Neuronal stem cell (in vitro differentiated cells): Measurements from ENCODE around the gene SAMD11.
"Not testable (repeated sequence)": the region's sequence is repeated elsewhere in the genome, so short reads cannot be mapped to it uniquely, and the experiment has no call there.

Experiments
- DNase-seq: peaks from one replicate; pipeline ENCODE4 v3.0.0-alpha.2; 2013; ENCODE audit warnings: low spot score
- H2AFZ ChIP-seq: one replicate; pipeline ENCODE4 v1.6.1; 2013; ENCODE audit warnings: mild to moderate bottlenecking, low read length, inconsistent platforms
- H2AK5ac ChIP-seq: 2 replicates; pipeline ENCODE4 v1.6.1; 2013; ENCODE audit warnings: low read depth, mild to moderate bottlenecking, inconsistent platforms, low read length, moderate library complexity, mixed read lengths
- H2BK120ac ChIP-seq: 2 replicates; pipeline ENCODE4 v1.6.1; 2013; ENCODE audit warnings: low read depth, mild to moderate bottlenecking, inconsistent platforms, low read length, moderate library complexity, mixed read lengths
- H2BK12ac ChIP-seq: one replicate; pipeline ENCODE4 v1.6.1; 2013; ENCODE audit warnings: low read length, inconsistent platforms
- H2BK15ac ChIP-seq: 2 replicates; pipeline ENCODE4 v1.6.1; 2013; ENCODE audit warnings: mild to moderate bottlenecking, low read length, inconsistent platforms, mixed read lengths
- H2BK5ac ChIP-seq: one replicate; pipeline ENCODE4 v1.6.1; 2013; ENCODE audit warnings: inconsistent platforms, mild to moderate bottlenecking, low read length, moderate library complexity
- H3K14ac ChIP-seq: one replicate; pipeline ENCODE4 v1.6.1; 2013; ENCODE audit warnings: low read length, inconsistent platforms
- H3K18ac ChIP-seq: 2 replicates; pipeline ENCODE4 v1.6.1; 2013; ENCODE audit warnings: low read length, inconsistent platforms
- H3K23ac ChIP-seq: 2 replicates; pipeline ENCODE4 v1.6.1; 2013; ENCODE audit warnings: low read depth, mild to moderate bottlenecking, mixed read lengths, low read length, inconsistent platforms; ENCODE audit not compliant: poor library complexity
- H3K27ac ChIP-seq: replicated peaks from 3 replicates; pipeline ENCODE4 v1.5.1; 2013; ENCODE audit warnings: low read length, inconsistent platforms
- H3K27me3 ChIP-seq, 3 experiments: 2 replicates each; pipeline ENCODE4 v1.6.1; 2013; ENCODE audit warnings: low read length in 3 of 3, mild to moderate bottlenecking in 2 of 3, inconsistent platforms in 1 of 3, low read depth in 1 of 3, mixed read lengths in 1 of 3, moderate library complexity in 1 of 3; ENCODE audit not compliant: control insufficient read depth in 3 of 3, insufficient read depth in 3 of 3
- H3K36me3 ChIP-seq, 2 donors: replicated peaks in 1 of 2; 2 replicates each; pipeline ENCODE4 v1.6.1; 2013; ENCODE audit warnings: low read length in 2 of 2; ENCODE audit not compliant: control insufficient read depth in 2 of 2, insufficient read depth in 2 of 2
- H3K4ac ChIP-seq: 2 replicates; pipeline ENCODE4 v1.6.1; 2013; ENCODE audit warnings: inconsistent platforms, mild to moderate bottlenecking, low read length, moderate library complexity
- H3K4me1 ChIP-seq, 2 donors: 1 replicate in 1 of 2; 2 replicates in 1 of 2; pipeline ENCODE4 v1.6.1; 2013; ENCODE audit warnings: low read length in 2 of 2, low read depth in 1 of 2; ENCODE audit not compliant: control insufficient read depth in 2 of 2, insufficient read depth in 1 of 2
- H3K4me2 ChIP-seq: one replicate; pipeline ENCODE4 v1.6.1; 2013; ENCODE audit warnings: mild to moderate bottlenecking, low read length, inconsistent platforms; ENCODE audit not compliant: insufficient read depth, poor library complexity, severe bottlenecking
- H3K4me3 ChIP-seq, 2 donors: 2 replicates each; pipeline ENCODE4 v1.5.1; 2013; ENCODE audit warnings: low read length in 2 of 2, mild to moderate bottlenecking in 2 of 2, inconsistent platforms in 1 of 2, moderate library complexity in 1 of 2
- H3K79me1 ChIP-seq: one replicate; pipeline ENCODE4 v1.6.1; 2013; ENCODE audit warnings: low read depth, mild to moderate bottlenecking, inconsistent platforms, low read length, moderate library complexity
- H3K9ac ChIP-seq: one replicate; pipeline ENCODE4 v1.6.1; 2013; ENCODE audit warnings: mild to moderate bottlenecking, low read depth, low read length, inconsistent platforms; ENCODE audit not compliant: poor library complexity
- H3K9me3 ChIP-seq, 2 donors: replicated peaks in 1 of 2; 2 replicates each; pipeline versions ENCODE3 to v1.6.1; 2013; ENCODE audit warnings: low read length in 2 of 2, mild to moderate bottlenecking in 2 of 2, inconsistent platforms in 1 of 2, low read depth in 1 of 2, mixed read lengths in 1 of 2, moderate library complexity in 1 of 2; ENCODE audit not compliant: control insufficient read depth in 2 of 2, insufficient read depth in 1 of 2
- H4K8ac ChIP-seq: one replicate; pipeline ENCODE4 v1.6.1; 2013; ENCODE audit warnings: low read depth, mild to moderate bottlenecking, inconsistent platforms, low read length, moderate library complexity
- H4K91ac ChIP-seq: one replicate; pipeline ENCODE4 v1.6.1; 2013; ENCODE audit warnings: low read length, low read depth, mild to moderate bottlenecking, inconsistent platforms; ENCODE audit not compliant: poor library complexity
- WGBS, 2 donors: extraction: QIAGEN DNeasy Blood & Tissue Kit; methylation state at CpG; one replicate each; pipeline ENCODE4 v1.1.7; 2013; ENCODE audit warnings: missing lambda C conversion rate in 2 of 2, mixed read lengths in 1 of 2; ENCODE audit not compliant: insufficient read length in 2 of 2, insufficient replicate concordance in 1 of 2; ENCODE audit errors: extremely low coverage in 2 of 2; 5-methylcytosine and 5-hydroxymethylcytosine counted together

SAMD11 gene

GRCh38 chr1:897226-897625 is 26.5 kb upstream of the SAMD11 start:
- no peaks in the 10 kb centered on the region for H3K79me1 ChIP-seq
- H2AK5ac ChIP-seq: no peak overlapping the region
- no peak overlapping the region for H4K91ac ChIP-seq
- H3K9me3 ChIP-seq: no peaks in the 10 kb centered on the region
- H3K23ac ChIP-seq: no peak overlapping the region
- whole genome bisulfite sequencing, 2 donors: no CpG with 5 or more reads among the region's 8 CpGs
- H3K18ac ChIP-seq: no peak overlapping the region
- H3K4ac ChIP-seq: no peak overlapping the region
- H3K27ac ChIP-seq: no peak overlapping the region
- H3K4me2 ChIP-seq: no peak overlapping the region
- no peak overlapping the region for H2BK12ac ChIP-seq
- peaks cover 0 to 51% (median 2%) of the 10 kb centered on the region in 3 experiments for H3K27me3 ChIP-seq
- DNase-seq: no peak
- no peak overlapping the region for H4K8ac ChIP-seq
- H2BK120ac ChIP-seq: no peak overlapping the region
- no peak overlapping the region for H2AFZ ChIP-seq
- no peak overlapping the region for H3K4me3 ChIP-seq
- H3K36me3 ChIP-seq: no peaks in the 10 kb centered on the region
- no peak overlapping the region for H3K14ac ChIP-seq
- H2BK15ac ChIP-seq: no peak overlapping the region
- no peak overlapping the region for H2BK5ac ChIP-seq
- no peak overlapping the region for H3K9ac ChIP-seq
- H3K4me1 ChIP-seq: no peaks in the 10 kb centered on the region

GRCh38 chr1:897951-898350 is 25.8 kb upstream of the SAMD11 start:
- not testable (repeated sequence) for H3K27ac ChIP-seq, H3K14ac ChIP-seq, DNase-seq, H3K18ac ChIP-seq, H2AK5ac ChIP-seq, H2BK5ac ChIP-seq, H2AFZ ChIP-seq, H4K8ac ChIP-seq, H3K9ac ChIP-seq, H4K91ac ChIP-seq, H3K4ac ChIP-seq, H3K4me1 ChIP-seq, H3K79me1 ChIP-seq, H3K36me3 ChIP-seq, H3K9me3 ChIP-seq, H2BK12ac ChIP-seq, H2BK120ac ChIP-seq, H3K4me2 ChIP-seq, H2BK15ac ChIP-seq, H3K4me3 ChIP-seq
- Histone ChIP-seq H3K23ac (peak overlapping the region; percentile 17), H3K27me3 (peaks cover 0 to 54% (median 2%) of the 10 kb centered on the region in 3 experiments)
- no CpG with 5 or more reads among the region's 17 CpGs for WGBS, 2 donors

GRCh38 chr1:899636-900317 is 23.9 kb upstream of the SAMD11 start:
- no peak overlapping the region for H4K91ac ChIP-seq
- no peak overlapping the region for H3K14ac ChIP-seq
- H3K4me1 ChIP-seq: no peaks in the 10 kb centered on the region
- WGBS, 2 donors: no CpG with 5 or more reads among the region's 8 CpGs
- no peak overlapping the region for H2BK12ac ChIP-seq
- no peak overlapping the region for H2BK5ac ChIP-seq
- H2AFZ ChIP-seq: no peak overlapping the region
- no peak overlapping the region for H3K4me2 ChIP-seq
- H3K4ac ChIP-seq: no peak overlapping the region
- H3K18ac ChIP-seq: no peak overlapping the region
- H3K27ac ChIP-seq: no peak overlapping the region
- H3K36me3 ChIP-seq: no peaks in the 10 kb centered on the region
- H3K9me3 ChIP-seq: no peaks in the 10 kb centered on the region
- no peak overlapping the region for H2BK15ac ChIP-seq
- H3K9ac ChIP-seq: no peak overlapping the region
- no peak overlapping the region for H2BK120ac ChIP-seq
- H2AK5ac ChIP-seq: no peak overlapping the region
- H3K4me3 ChIP-seq: no peak overlapping the region
- H3K79me1 ChIP-seq: no peaks in the 10 kb centered on the region
- peaks cover 0 to 62% (median 12%) of the 10 kb centered on the region in 3 experiments for H3K27me3 ChIP-seq
- H4K8ac ChIP-seq: no peak overlapping the region
- H3K23ac ChIP-seq: no peak overlapping the region
- DNase-seq: no peak

GRCh38 chr1:901108-901859 is 22.4 kb upstream of the SAMD11 start:
- Histone ChIP-seq H2BK12ac (no peak overlapping the region), H2AFZ (no peak overlapping the region), H3K79me1 (no peaks in the 10 kb centered on the region), H2BK15ac (no peak overlapping the region), H2BK5ac (no peak overlapping the region), H3K14ac (no peak overlapping the region), H2AK5ac (no peak overlapping the region), H3K9ac (no peak overlapping the region), H4K91ac (no peak overlapping the region), H4K8ac (no peak overlapping the region), H3K9me3 (no peaks in the 10 kb centered on the region), H3K23ac (no peak overlapping the region), H3K27me3 (peaks cover 1 to 59% (median 25%) of the 10 kb centered on the region in 3 experiments), H3K4me3 (no peak overlapping the region), H3K4ac (no peak overlapping the region), H3K27ac (no peak overlapping the region), H3K4me2 (no peak overlapping the region), H3K18ac (no peak overlapping the region), H3K36me3 (peaks cover 0 to 8% of the 10 kb centered on the region in 2 donors), H2BK120ac (no peak overlapping the region), H3K4me1 (peaks cover 0 to 4% of the 10 kb centered on the region in 2 donors)
- DNase-seq: no peak
- no CpG with 5 or more reads among the region's 18 CpGs for WGBS, 2 donors
